Gastrocnemius medialis (tissue), 4 donors: ENCODE measurements around the gene ZNF836. TPM values are rescaled to one million over a fixed set of nuclear protein-coding genes. Genes with fewer than 3 reads are reported as not detected.

ENCODE experiments used
- ATAC-seq, 2 donors: fragments of 150-250 bp; one replicate each; pipeline ENCODE4 v1.9.1; 2016
- DNase-seq, 2 donors: peaks; one replicate each; pipeline ENCODE4 v3.0.0-alpha.2; 2019
- H3K27ac ChIP-seq, 4 donors: fragments of 200-600 bp; sonication (generic); 1 replicate in 1 of 4; 2 replicates in 3 of 4; pipeline ENCODE4 v1.5.1; 2016 to 2018; ENCODE audit warnings: mild to moderate bottlenecking in 2 of 4, moderate library complexity in 1 of 4
- H3K27me3 ChIP-seq, 3 donors: fragments of 200-600 bp; sonication (generic) in 2 of 3; 1 replicate in 1 of 3; 2 replicates in 2 of 3; pipeline versions ENCODE4 v1.5.1 to v1.6.0; 2016 to 2019; ENCODE audit warnings: mild to moderate bottlenecking in 1 of 3, moderate library complexity in 1 of 3
- H3K36me3 ChIP-seq, 2 donors: fragments of 200-600 bp; sonication (generic) in 1 of 2; one replicate each; pipeline ENCODE4 v1.5.1; 2017 to 2018
- H3K4me1 ChIP-seq, 2 donors: fragments of 200-600 bp; sonication (generic) in 1 of 2; one replicate each; pipeline ENCODE4 v1.5.1; 2016 to 2017; ENCODE audit warnings: mild to moderate bottlenecking in 2 of 2
- H3K4me3 ChIP-seq, 4 donors: fragments of 200-600 bp; sonication (generic) in 3 of 4; 1 replicate in 1 of 4; 2 replicates in 3 of 4; pipeline ENCODE4 v1.5.1; 2016 to 2019; ENCODE audit warnings: mild to moderate bottlenecking in 2 of 4
- H3K9me3 ChIP-seq, 3 donors: fragments of 200-600 bp; sonication (generic) in 2 of 3; 1 replicate in 1 of 3; 2 replicates in 2 of 3; pipeline ENCODE4 v1.5.1; 2016 to 2019
- POLR2A ChIP-seq, 2 donors: fragments of 450-650 bp; IDR thresholded peaks; one replicate each; pipeline ENCODE4 v1.6.1; 2017; ENCODE audit warnings: antibody characterized with exemption in 2 of 2, mild to moderate bottlenecking in 2 of 2, moderate library complexity in 2 of 2
- in situ Hi-C, 4 donors: fragments of 200-750 bp; cut with MboI; loops; one replicate each; pipeline versions ENCODE4 v1.15.0 to v1.8.0; 2017; ENCODE audit warnings: low sequenced_read_pairs in 4 of 4
- intact Hi-C: fragments of 100-400 bp; cut with DNase I; formaldehyde crosslinking; loops from one replicate; pipeline ENCODE4 v1.15.1; 2023; ENCODE audit warnings: low total_unique reads
- total RNA-seq, 4 donors: library from RNA; depleted of rRNA; stranded (reverse); fragments of >200 nt; gene quantifications; one replicate each; pipeline versions ENCODE4 v1.1.0 to v1.2.3, GENCODE V29; 2016
- TF ChIP-seq, protein P1 (sequence below), 5 experiments: fragments of 450-650 bp in 3 of 5; fragments of 200-600 bp in 2 of 5; sonication (generic) in 2 of 5; IDR thresholded peaks in 4 of 5; conservative IDR thresholded peaks in 1 of 5; 1 replicate in 4 of 5; 2 replicates in 1 of 5; pipeline ENCODE4 v1.5.1; 2016 to 2019; ENCODE audit warnings: antibody characterized with exemption in 5 of 5, mild to moderate bottlenecking in 3 of 5, moderate library complexity in 3 of 5

The ZNF836 gene
- total RNA-seq, 4 donors from 2014 or later, result 1.2 to 4.9 (median 2.3) TPM

DNA sequence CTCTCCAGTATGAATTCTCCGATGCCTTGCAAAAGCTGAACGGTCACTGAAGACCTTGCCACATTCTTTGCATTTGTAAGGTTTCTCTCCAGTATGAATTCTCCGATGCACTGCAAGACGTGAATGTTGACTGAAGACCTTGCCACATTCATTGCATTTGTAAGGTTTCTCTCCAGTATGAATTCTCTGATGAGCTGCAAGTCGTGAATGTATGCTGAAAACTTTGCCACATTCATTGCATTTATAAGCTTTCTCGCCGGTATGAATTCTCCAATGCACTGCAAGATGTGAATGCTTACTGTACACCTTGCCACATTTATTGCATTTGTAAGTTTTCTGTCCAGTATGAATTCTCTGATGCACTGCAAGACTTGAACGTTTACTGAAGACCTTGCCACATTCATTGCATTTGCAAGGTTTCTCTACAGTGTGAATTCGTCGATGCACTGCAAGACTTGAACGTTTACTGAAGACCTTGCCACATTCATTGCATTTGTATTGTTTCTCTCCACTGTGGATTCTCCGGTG, 55.8 kb downstream of the ZNF836 start:
- no peak for TF ChIP-seq POLR2A (IDR thresholded peaks at IDR 0.05)
- TF ChIP-seq, protein P1, sequence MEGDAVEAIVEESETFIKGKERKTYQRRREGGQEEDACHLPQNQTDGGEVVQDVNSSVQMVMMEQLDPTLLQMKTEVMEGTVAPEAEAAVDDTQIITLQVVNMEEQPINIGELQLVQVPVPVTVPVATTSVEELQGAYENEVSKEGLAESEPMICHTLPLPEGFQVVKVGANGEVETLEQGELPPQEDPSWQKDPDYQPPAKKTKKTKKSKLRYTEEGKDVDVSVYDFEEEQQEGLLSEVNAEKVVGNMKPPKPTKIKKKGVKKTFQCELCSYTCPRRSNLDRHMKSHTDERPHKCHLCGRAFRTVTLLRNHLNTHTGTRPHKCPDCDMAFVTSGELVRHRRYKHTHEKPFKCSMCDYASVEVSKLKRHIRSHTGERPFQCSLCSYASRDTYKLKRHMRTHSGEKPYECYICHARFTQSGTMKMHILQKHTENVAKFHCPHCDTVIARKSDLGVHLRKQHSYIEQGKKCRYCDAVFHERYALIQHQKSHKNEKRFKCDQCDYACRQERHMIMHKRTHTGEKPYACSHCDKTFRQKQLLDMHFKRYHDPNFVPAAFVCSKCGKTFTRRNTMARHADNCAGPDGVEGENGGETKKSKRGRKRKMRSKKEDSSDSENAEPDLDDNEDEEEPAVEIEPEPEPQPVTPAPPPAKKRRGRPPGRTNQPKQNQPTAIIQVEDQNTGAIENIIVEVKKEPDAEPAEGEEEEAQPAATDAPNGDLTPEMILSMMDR (IDR thresholded peaks at IDR 0.05 in 4 of 5, conservative IDR thresholded peaks at IDR 0.05 in 1 of 5), result no peak
- peaks cover 51 to 83% (median 66%) of the 10 kb centered on the region in 3 donors for H3K9me3 ChIP-seq
- in situ Hi-C loops, result no loop called here

DNA sequence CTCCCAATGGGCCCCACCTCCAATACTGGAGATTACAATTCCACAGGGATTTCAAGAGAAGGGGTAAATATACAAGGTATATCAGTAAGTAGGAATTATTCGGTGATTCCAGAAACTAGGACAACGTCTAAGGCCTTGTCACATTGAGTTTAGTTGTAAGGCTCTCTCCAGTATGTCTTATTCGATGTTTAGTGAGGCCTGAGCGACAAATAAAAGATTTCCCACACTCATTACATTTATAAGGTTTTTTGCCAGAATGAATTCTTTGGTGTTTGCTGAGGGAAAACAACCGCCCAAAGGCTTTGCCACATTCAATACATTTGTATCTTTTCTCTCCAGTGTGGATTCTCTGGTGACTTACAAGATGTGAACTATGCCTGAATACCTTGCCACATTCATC, 56.7 kb downstream of the ZNF836 start:
- no peak for TF ChIP-seq POLR2A (IDR thresholded peaks at IDR 0.05)
- TF ChIP-seq, protein P1 (IDR thresholded peaks at IDR 0.05 in 4 of 5, conservative IDR thresholded peaks at IDR 0.05 in 1 of 5), result no peak
- Histone ChIP-seq H3K27me3 (no peaks in the 10 kb centered on the region), H3K4me1 (no peaks in the 10 kb centered on the region), H3K36me3 (peaks cover 28 to 59% of the 10 kb centered on the region in 2 donors), H3K9me3 (peaks cover 53 to 79% (median 60%) of the 10 kb centered on the region in 3 donors), H3K4me3 (peak overlapping the region in 1 of 4 donors; percentile 35), H3K27ac (no peak overlapping the region)
- in situ Hi-C loops (no loop called here), intact Hi-C loops (no loop called here)
- no peak for DNase-seq
- no peak for ATAC-seq

More for the DNA sequence above, 55.8 kb downstream of the ZNF836 start:
- Histone ChIP-seq H3K4me1 (no peaks in the 10 kb centered on the region), H3K27me3 (no peaks in the 10 kb centered on the region), H3K4me3 (peak overlapping the region in 1 of 4 donors; percentile 30), H3K36me3 (peaks cover 31 to 68% of the 10 kb centered on the region in 2 donors), H3K27ac (no peak overlapping the region)
- DNase-seq, result no peak
- ATAC-seq, result no peak
- intact Hi-C loops, result no loop called here

DNA sequence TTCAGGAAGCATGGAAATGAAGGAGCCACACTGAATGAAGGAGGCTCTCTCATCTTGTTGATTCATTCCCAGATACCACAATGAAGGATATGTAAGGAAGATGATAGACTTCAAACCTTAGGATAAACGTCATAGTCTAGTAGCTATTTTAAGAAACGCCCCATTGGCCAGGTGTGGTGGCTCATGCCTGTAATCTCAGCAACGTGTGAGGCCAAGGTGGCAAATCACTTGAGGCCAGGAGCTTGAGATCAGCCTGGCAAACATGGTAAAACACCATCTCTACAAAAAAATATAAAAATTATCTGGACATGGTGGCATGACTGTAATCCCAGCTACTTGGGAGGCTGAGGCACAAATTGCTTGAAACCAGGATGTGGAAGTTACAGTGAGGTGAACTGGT, 58.8 kb downstream of the ZNF836 start:
- no peak overlapping the region for H3K27ac ChIP-seq
- no peaks in the 10 kb centered on the region for H3K4me1 ChIP-seq
- no peak overlapping the region for H3K4me3 ChIP-seq
- in situ Hi-C loops, result no loop called here
- ATAC-seq (no peak), DNase-seq (no peak)
- no peak for TF ChIP-seq POLR2A (IDR thresholded peaks at IDR 0.05)
- TF ChIP-seq, protein P1 (IDR thresholded peaks at IDR 0.05 in 4 of 5, conservative IDR thresholded peaks at IDR 0.05 in 1 of 5), result no peak
- peaks cover 51 to 64% (median 60%) of the 10 kb centered on the region in 3 donors for H3K9me3 ChIP-seq
- no peaks in the 10 kb centered on the region for H3K27me3 ChIP-seq
- peaks cover 15 to 39% of the 10 kb centered on the region in 2 donors for H3K36me3 ChIP-seq
- intact Hi-C loops, result no loop called here

DNA sequence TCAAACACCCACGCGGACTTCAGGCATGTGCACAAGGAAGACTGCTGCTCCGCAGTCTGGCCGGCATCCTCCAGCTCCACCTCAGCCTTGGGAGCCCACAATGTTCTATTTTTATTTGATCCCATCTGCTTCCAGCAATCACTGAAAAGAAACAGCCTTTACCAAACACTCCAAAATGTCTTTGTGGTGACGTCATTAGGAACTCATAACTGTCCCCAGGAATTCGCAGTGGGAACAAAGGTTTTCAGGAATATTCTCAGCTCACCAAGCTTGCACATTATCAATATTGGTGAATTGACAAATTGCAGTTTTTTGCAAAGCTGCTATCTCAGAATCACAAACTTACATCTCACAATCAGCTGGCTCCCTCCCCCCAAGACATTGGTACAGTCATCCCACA, 60.6 kb downstream of the ZNF836 start:
- intact Hi-C loops (no loop called here), in situ Hi-C loops (no loop called here)
- H3K4me3 ChIP-seq, result no peak overlapping the region
- ATAC-seq, result no peak
- peaks cover 46 to 50% (median 46%) of the 10 kb centered on the region in 3 donors for H3K9me3 ChIP-seq
- H3K4me1 ChIP-seq, result no peaks in the 10 kb centered on the region
- H3K27me3 ChIP-seq, result no peaks in the 10 kb centered on the region
- TF ChIP-seq, protein P1 (IDR thresholded peaks at IDR 0.05 in 4 of 5, conservative IDR thresholded peaks at IDR 0.05 in 1 of 5), result no peak
- TF ChIP-seq POLR2A (IDR thresholded peaks at IDR 0.05), result no peak
- H3K36me3 ChIP-seq, result peaks cover 5 to 20% of the 10 kb centered on the region in 2 donors
- H3K27ac ChIP-seq, result no peak overlapping the region
- no peak for DNase-seq

Other genes with a start within 250 kb of the ZNF836 start
- 1 to 10 TPM; 1.3 to 9.4 (median 3.8) TPM for gene ZNF613, start 244.1 kb downstream of the ZNF836 start, total RNA-seq
- 1 to 10 TPM; 1.7 to 6.0 (median 5.0) TPM for gene ZNF350, start 184.8 kb downstream of the ZNF836 start, total RNA-seq
- 1 to 10 TPM; 5.6 to 8.9 (median 7.4) TPM for gene ZNF615, start 163.4 kb downstream of the ZNF836 start, total RNA-seq
- 1 to 10 TPM; 3.9 to 4.6 (median 3.9) TPM for gene ZNF614, start 143.2 kb downstream of the ZNF836 start, total RNA-seq
- 1 to 10 TPM; 2.1 to 9.5 (median 4.4) TPM for gene ZNF432, start 122.8 kb downstream of the ZNF836 start, total RNA-seq
- 1 to 10 TPM; 2.1 to 3.1 (median 2.3) TPM for gene ZNF841, start 75.9 kb downstream of the ZNF836 start, total RNA-seq
- gene ZNF616, start 31.7 kb downstream of the ZNF836 start, total RNA-seq, result 1 to 10 TPM; 1.1 to 5.3 (median 2.4) TPM
- 100 to 1,000 TPM; 263 to 302 (median 290) TPM for gene PPP2R1A, start 18.4 kb upstream of the ZNF836 start, total RNA-seq
- 10 to 100 TPM in 1 of 4 donors, 1 to 10 TPM in 3; 6.6 to 11.6 (median 7.7) TPM for gene ZNF766, start 98.0 kb upstream of the ZNF836 start, total RNA-seq
- 1 to 10 TPM; 3.8 to 7.4 (median 6.0) TPM for gene ZNF480, start 125.5 kb upstream of the ZNF836 start, total RNA-seq
- gene ZNF610, start 164.6 kb upstream of the ZNF836 start, total RNA-seq, result under 1 TPM in 2 of 4 donors, not detected in 2; 0.61 to 0.71 TPM
- 10 to 100 TPM in 1 of 4 donors, 1 to 10 TPM in 3; 6.1 to 12.7 (median 7.9) TPM for gene ZNF880, start 198.3 kb upstream of the ZNF836 start, total RNA-seq
- 10 to 100 TPM in 1 of 4 donors, 1 to 10 TPM in 3; 2.9 to 11.2 (median 5.5) TPM for gene ZNF528, start 226.2 kb upstream of the ZNF836 start, total RNA-seq